Fibroblast of skin of left biceps (primary cell): ENCODE measurements around the gene SESN2.
A peak's percentile ranks its signal among the peaks of the same experiment; 100 is the strongest.

Experiments used
- DNase-seq, 2 experiments: peaks; one replicate each; pipeline ENCODE4 v3.0.0-alpha.2; 2013; ENCODE audit warnings: low read depth in 2 of 2

SESN2 gene

DNA sequence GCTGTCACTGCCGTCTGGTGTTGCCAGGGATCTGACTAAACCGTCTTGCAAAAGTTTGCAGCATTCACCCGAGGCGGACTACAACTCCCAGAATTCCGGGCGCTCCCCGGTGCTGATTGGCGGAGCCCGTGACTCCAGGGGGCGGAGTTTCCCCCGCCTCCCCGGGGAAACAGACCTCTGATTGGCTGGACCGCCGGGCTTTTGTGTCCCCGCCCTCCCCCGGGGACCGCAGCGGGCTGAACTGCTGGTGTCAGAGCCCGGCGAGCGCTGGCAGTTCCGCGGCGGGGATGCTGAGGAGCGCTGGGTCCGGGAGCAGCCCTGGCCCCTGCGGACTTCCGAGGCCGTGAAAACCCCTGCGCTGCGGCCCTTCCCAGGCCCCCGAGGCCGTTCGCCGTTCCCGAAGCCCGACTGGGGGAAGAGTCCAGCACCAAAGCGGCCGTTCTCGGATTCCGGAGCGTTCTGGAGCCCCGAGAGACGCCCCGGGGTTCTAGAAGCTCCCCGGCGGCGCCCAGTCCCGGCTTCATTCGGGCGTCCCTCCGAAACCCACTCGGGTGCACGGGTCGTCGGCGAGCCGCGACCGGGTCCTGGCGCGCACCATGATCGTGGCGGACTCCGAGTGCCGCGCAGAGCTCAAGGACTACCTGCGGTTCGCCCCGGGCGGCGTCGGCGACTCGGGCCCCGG lies at the start of gene SESN2:
TSS of gene SESN2 (plus strand) at position 267 of the 682 bp plus-strand sequence. CDS start at position 597, 330 bp downstream.
- peak; percentile 98 for DNase-seq

- DNase-seq, result no peak
Observed at GRCh38 chr1:28209700-28210099, 49.6 kb upstream of the SESN2 start.

DNA sequence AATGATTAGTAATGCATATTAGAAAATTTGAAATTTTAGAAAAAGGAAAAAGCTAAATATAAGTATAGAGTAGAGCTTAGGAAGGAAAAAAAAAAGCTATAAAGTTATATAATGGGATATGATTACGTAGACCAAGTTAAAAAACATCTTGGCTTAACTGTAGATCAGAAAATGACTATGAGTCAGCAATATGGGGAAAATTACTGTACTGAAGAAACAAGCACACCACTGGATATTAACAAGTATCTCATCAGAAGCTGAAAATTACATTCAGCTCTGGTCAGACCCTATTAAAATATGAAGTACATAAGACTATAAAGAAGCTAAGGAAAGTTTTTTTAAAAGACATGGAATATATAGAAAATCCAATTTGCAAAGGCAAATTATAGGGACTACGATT lies 46.0 kb upstream of the SESN2 start:
- DNase-seq, result no peak

DNA sequence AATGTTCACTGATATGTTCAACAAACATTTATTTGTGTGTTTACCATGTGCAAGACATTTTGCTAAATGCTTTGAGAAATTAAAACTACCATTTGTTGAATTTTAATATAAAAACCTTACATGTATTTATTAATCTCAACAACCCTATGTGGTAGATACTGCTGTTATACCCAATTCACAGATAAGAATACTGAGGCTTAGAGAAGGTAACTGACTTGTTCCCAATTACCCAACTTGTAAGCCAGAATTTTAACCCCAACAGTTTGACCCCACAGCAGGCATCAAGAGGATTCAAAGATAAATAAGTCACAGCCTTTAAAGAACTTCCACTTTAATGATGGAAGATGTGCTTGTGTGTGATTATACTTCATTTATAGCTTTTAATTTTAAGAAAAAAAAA lies 30.2 kb upstream of the SESN2 start:
- no peak for DNase-seq

DNA sequence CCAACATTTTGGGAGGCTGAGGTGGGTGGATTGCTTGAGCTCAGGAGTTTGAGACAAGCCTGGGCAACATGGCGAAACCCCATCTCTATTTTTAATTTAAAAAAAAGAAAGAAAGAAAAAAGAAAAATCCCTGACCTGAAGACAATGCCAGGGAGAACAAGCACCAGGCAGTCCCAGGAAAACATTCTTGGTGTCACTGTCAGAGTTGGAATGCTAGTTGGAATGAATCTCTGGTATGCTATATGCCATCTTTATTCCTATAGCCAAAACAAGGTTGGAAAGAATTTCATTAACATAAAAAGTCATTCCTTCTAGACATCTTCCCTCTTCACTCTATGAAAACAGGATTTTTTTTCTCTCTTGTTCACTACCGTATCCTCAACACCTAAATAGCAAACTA lies 29.3 kb upstream of the SESN2 start:
- no peak for DNase-seq

DNA sequence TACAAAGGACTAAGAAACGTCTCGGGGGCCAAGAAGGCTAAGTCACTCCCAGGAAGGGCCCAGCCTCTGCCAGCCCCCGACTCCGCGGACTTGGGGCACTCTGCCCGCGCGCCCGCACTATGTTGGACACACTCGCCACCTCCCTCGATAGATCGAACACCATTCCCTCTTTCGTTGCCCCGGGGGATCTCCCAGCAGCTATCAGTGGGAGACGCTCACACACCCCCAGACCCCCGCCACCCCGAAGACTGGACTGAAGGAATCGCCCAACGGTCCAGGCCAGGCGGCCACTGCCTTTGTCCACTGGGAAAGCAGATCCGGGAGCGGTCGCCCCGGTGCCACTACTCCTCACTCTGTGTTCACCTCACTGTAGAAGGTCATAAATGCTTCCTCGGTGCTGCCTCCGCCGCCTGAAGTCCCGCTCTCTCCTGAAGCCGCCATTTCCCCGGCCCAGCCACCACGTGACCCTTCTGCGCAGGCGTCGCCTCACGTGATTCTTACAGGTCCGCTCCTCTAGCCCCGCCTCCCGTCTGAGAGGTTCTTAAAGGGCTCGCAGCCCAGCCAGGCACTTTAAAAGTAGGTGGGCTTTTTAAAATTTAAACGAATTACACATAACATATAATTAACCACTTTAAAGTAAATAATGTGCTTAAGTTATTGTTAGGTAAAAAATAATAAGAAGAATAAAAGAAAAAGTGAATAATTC lies 26.6 kb upstream of the SESN2 start, which contains the start of gene DNAJC8:
TSS of gene DNAJC8 (minus strand) at position 472 of the 706 bp plus-strand sequence. CDS start at position 441, 31 bp downstream.
- DNase-seq, result peak; percentile 56

DNA sequence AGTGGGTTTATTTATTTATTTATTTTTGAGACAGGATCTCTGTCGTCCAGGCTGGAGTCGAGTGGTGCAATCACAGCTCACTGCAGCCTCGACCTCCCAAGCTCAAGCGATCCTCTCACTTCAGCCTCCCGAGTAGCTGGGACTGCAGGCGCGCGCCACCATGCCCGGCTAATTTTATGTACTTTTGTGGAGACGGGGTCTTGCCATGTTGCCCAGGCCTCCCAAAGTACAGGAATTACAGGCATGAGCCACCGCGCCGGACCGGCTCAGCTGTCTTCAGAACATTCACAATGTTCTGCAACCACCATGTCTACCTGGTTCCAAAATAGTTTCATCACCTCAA lies 26.1 kb upstream of the SESN2 start:
- DNase-seq, result no peak

- peak; percentile 92 to 94 for DNase-seq
Observed at GRCh38 chr1:28235755-28236655, 23.3 kb upstream of the SESN2 start, which contains the start of gene ATP5IF1. Gene ATP5IF1 (plus strand): TSS chr1:28236124. CDS start chr1:28236184, 60 bp downstream.

DNA sequence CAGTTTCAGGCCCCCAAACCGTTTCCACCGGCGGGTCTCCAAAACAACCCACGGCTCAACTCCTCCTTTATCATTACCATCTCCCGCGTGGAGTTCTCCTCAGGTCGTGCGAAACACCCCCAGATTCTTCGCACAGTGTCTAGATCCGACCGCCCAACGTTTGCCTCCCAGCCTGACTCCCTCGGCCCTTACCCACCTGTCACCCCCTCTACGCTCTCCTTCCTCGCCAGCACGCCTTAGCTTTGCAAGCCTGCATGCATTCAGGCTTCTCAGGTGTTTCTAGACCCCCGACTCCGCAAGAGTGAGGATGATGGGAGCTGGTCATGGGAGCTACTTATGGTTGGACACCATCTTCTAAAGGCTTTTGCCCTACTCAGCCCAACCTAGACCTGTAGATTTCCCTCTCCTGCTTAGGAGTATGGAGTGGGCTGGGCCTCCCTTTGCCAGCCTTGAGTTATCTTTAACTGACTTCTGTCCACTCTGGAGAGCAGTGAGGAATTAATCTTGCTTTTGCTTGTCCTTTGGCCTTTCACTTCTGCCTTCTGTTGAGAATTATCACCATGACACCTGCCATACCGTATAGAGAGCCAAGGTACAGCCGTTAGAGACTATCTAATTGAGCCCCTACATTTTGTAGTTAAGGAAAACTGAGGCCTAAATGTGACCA lies 22.5 kb upstream of the SESN2 start:
- DNase-seq, result no peak

GRCh38 chr1:28239004-28239403 lies 20.3 kb upstream of the SESN2 start:
- no peak for DNase-seq

GRCh38 chr1:28240024-28240423 lies 19.3 kb upstream of the SESN2 start:
- DNase-seq, result no peak

DNA sequence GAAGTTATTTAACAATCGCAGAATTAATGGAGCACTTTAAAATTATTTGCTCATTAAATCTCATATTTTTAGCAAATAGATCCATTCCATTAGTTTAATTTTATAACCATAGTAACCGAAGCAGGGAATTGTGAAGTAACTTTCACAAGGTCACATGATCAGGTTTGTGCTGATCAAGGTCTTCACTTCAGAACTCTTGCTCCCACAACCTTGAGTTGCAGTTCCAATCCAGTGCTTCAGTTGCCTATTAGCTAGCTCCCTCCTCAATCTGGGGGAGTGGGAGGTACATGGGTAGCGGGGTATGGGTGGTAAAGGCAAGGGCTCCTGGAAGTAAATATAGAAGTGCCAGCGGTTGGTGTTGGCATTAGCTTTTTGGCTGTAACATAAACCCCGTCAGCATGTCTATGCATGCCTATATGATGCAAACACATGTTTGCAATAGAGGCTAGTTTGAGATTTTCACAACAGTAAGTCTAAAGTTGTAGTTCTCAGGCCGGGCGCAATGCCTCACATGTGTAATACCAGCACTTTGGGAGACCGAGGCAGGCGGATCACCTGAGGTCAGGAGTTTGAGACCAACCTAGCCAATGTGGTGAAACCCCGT lies 17.6 kb upstream of the SESN2 start:
- no peak for DNase-seq

- no peak for DNase-seq
Observed at GRCh38 chr1:28243685-28244311, 15.5 kb upstream of the SESN2 start.

GRCh38 chr1:28244549-28245251 lies 14.6 kb upstream of the SESN2 start:
- no peak for DNase-seq

DNA sequence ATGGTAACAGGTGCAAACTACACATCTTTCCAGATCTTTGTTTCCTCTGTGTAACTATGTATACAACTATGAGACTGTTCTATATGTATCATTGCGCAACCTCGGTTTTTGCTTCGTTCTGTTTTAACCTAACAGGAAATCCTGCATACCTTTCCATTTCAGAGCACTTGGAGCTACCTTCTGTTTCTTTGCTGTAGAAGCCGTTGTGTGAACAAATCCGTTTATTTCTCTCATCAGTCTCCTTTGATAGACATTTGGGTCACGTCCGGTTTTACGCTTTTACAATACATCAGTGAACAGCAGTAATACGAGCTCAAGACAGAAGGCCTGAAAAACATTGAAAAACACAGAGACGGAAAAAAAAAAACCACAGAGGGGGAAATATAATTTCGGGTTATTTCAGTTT lies 12.9 kb upstream of the SESN2 start:
- no peak for DNase-seq

DNA sequence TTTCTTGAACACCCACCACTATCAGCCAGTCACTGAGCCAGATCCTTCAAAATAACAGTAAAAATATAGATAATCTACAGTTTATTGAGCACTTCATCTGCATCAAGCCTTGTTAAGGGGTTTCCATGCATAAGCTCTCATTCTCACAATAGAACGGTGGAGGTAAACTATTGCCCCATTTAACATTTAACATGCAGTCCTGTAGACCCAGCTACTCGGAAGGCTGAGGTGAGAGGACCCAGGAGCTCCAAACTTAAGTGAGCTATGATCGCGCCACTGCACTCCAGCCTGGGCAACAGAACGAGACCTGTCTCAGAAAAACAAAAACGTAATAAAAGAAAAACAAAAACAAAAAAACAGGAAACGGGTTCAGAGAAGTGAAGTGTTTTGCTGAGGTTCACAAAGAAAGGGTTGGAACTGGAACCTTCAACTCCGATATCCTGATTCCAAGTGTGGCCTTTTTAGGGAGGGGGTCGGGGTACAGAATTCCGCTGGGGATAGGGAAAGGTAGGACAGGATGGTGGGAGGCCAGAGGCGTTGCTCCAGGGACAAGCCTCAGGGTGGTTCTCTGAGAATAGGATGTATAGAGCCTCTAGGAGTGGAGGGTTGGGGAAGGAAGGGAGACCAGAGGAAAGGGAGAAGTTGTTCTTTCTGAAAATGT lies 11.6 kb upstream of the SESN2 start:
- no peak for DNase-seq

DNA sequence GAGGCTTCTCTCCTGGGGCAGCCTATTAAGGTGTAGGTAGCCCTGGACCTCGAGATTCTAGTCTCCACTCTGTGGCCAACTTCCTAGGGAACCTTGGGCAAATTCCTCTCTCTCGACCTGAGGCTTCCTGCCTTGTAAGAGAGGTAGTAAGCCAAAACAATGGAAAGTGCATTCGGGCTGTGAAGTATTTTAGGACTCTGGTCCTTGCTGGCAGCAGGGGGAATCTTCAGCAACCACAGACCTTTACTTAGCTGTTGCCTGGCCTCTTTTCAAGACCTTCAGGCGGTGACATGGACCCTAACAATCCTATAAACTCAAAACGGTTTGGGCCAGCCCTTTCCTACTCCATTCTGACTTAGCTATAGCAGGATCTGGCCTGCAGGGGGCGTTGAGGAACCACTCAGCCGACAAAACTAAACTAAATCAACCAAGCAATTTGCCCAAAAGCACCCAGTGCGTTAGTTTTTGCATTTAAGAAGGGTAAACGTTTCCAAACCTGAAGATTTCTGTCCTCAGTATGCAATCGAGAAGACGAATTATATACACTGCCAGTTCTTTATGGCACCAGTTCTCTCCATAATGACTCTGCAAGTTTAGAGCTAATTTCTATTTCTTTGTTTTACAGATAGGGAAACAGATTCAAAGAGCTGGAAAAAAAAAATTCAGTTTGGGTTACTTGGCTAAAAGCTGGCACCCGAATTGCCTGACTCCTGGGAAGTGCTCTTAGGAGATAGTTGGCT lies 10.9 kb upstream of the SESN2 start:
- peak; percentile 47 to 55 for DNase-seq

DNA sequence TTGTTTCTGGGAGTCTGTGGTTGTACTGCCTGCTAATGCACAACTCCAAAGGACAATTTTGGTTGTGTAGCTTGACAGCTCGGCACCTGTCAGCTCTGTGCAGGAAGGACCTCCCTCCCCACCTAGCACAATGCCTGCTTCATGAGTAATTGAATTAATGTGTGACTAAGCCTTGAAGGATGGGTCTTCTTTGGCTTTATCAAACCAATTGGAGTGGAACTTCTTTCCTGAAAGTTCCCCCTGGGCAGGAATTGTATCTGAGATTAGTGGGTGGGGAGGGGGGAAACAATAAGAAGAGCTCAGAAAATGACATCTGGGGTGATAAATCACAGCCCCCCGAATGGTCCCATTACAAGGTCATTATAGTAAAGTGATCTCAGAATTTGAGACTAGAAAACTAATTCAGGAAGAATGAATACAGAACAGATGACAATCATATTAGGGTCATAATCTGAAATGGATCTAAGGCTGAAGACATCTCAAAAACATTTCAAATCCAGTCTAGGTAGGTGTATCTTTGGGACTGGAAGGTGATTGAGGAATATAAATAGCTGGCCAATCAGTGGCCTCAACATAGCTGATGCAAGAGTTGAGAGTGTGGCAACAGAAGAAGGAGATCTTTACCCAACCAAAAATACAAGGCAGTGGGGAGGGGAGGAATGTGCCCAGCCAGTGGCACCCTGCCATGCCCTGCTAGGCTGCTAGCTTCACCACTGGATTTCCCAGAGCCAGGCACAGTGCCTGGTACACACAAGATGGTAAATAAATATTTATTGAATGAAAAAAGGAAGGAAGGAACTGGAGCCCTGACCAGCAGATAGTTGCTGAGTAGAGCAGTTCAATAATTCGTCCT lies 10.1 kb upstream of the SESN2 start:
- peak; percentile 45 to 50 for DNase-seq
